ENCODE measurements around the gene ATG9A. TPM values are rescaled to one million over a fixed set of nuclear protein-coding genes. Genes with fewer than 3 reads are reported as not detected.

ATG9A gene
- total and polyA plus RNA-seq, 2 of the 8 experiments (the other 6 are each of a cell fraction or from before 2014, with no cell fraction given): 43.6 to 66.8 TPM

- Histone ChIP-seq H4K8ac (ENCODE audit: extremely low read depth, insufficient read depth, low read length) (no peak overlapping the region), H3K18ac (ENCODE audit: extremely low read depth, low read length) (no peak overlapping the region), H3K9me3 (ENCODE audit: insufficient read depth in 2 of 2, low read depth in 1 of 2, low read length in 1 of 2) (no peaks in the 10 kb centered on the region), H4K5ac (ENCODE audit: insufficient read length, low read depth, low read length) (no peak overlapping the region), H2AK5ac (ENCODE audit: low read depth, low read length) (no peak overlapping the region), H2BK120ac (replicated peaks; ENCODE audit: low read depth, low read length) (no peak overlapping the region), H2BK20ac (ENCODE audit: low read length) (no peak overlapping the region), H2BK5ac (ENCODE audit: low read depth, low read length) (no peak overlapping the region), H4K20me1 (replicated peaks in 1 of 2; ENCODE audit: control insufficient read depth in 1 of 2, insufficient read depth in 2 of 2, low read length in 2 of 2) (peaks cover 0 to 2% of the 10 kb centered on the region in 2 experiments), H3K4me3 (ENCODE audit: extremely low read depth in 1 of 4, insufficient read depth in 2 of 4, low read depth in 3 of 4, low read length in 4 of 4) (no peak overlapping the region; a peak in 1 of 8 replicates), H2BK15ac (ENCODE audit: low read length) (no peak overlapping the region), H2AFZ (ENCODE audit: low read length) (no peak overlapping the region), H4K91ac (replicated peaks; ENCODE audit: insufficient read length, low read length) (no peak overlapping the region), H3K4me1 (replicated peaks in 1 of 4; ENCODE audit: control insufficient read depth in 3 of 4, insufficient read depth in 4 of 4, low read length in 3 of 4) (peaks cover 0 to 12% (median 6%) of the 10 kb centered on the region in 4 experiments; a peak in 3 of 7 replicates), H3K14ac (ENCODE audit: insufficient read length) (no peak overlapping the region), H3K4ac (replicated peaks; ENCODE audit: insufficient read length, low read depth, low read length) (no peak overlapping the region), H3K27ac (ENCODE audit: low read depth, low read length) (no peak overlapping the region), H3K4me2 (ENCODE audit: insufficient read depth in 1 of 2, low read depth in 2 of 2, low read length in 2 of 2) (no peak overlapping the region), H3K27me3 (replicated peaks in 1 of 4; ENCODE audit: control insufficient read depth in 3 of 4, extremely low read depth in 1 of 4, insufficient read depth in 3 of 4, low read length in 3 of 4) (no peaks in the 10 kb centered on the region; a peak in 1 of 7 replicates), H3K9ac (replicated peaks in 1 of 4; ENCODE audit: extremely low read depth in 1 of 4, low read depth in 3 of 4, low read length in 3 of 4) (no peak overlapping the region), H3K79me2 (ENCODE audit: control insufficient read depth in 1 of 2, insufficient read depth in 2 of 2, low read length in 2 of 2) (no peaks in the 10 kb centered on the region), H3K23me2 (ENCODE audit: low read depth, low read length) (peaks cover 14% of the 10 kb centered on the region), H3K23ac (ENCODE audit: insufficient read length) (no peak overlapping the region), H3K36me3 (ENCODE audit: control insufficient read depth in 2 of 4, insufficient read depth in 4 of 4, low read length in 3 of 4) (peaks cover 16 to 46% (median 26%) of the 10 kb centered on the region in 4 experiments), H2BK12ac (ENCODE audit: low read depth, low read length) (no peak overlapping the region), H3K79me1 (ENCODE audit: low read depth, low read length) (no peaks in the 10 kb centered on the region), H3K56ac (replicated peaks; ENCODE audit: insufficient read length, low read depth, low read length) (no peak overlapping the region)
- ChIA-PET POLR2A (ENCODE audit: partially characterized antibody) (interaction anchor here (0.7 to 14.0 kb wide), 8 partner anchors 9 to 78 kb away, joined by 3 to 190 read pairs (median 18); partner anchors contain the start of genes ANKZF1, ATG9A, GLB1L and STK16), CTCF (ENCODE audit: partially characterized antibody) (interaction anchor here (0.6 to 1.7 kb wide), 8 partner anchors 9 to 173 kb away, joined by 3 to 6 read pairs (median 4); no protein-coding TSS in a partner anchor)
- DNase-seq (ENCODE audit: low read depth in 1 of 2, low spot score in 2 of 2) (no peak), FAIRE-seq (no peak)
- 92% methylated on average over 6 of the region's 6 CpGs; no CpG with 5 or more reads in 1 of the 2 experiments for WGBS, 2 experiments (ENCODE audit: extremely low coverage in 1 of 2, insufficient coverage in 1 of 2, insufficient read length in 1 of 2, insufficient replicate concordance in 2 of 2, low coverage in 1 of 2, low lambda C conversion rate in 2 of 2, missing lambda C conversion rate in 1 of 2)
- TF ChIP-seq EGR1 (IDR thresholded peaks at IDR 0.05; ENCODE audit: borderline replicate concordance, low read depth, low read length) (no peak), NANOG (IDR thresholded peaks at IDR 0.05; ENCODE audit: insufficient read depth, low read depth, low read length, poor library complexity, severe bottlenecking) (no peak), SRF (IDR thresholded peaks at IDR 0.05; ENCODE audit: low read depth, low read length) (no peak), CREB1 (IDR thresholded peaks at IDR 0.05) (no peak), GTF2F1 (IDR thresholded peaks at IDR 0.05; ENCODE audit: borderline replicate concordance, low read depth, low read length) (no peak), CTBP2 (IDR thresholded peaks at IDR 0.05; ENCODE audit: borderline replicate concordance, insufficient read depth, insufficient read length, low read length) (no peak), MAX (IDR thresholded peaks at IDR 0.05) (no peak)
These were observed 12.9 kb downstream of the ATG9A start for GRCh38 chr2:219216535-219216915.
